Measurements from ENCODE around the gene OXNAD1. TPM values are rescaled to one million over a fixed set of nuclear protein-coding genes. Genes with fewer than 3 reads are reported as not detected.

The OXNAD1 gene
- total and polyA plus RNA-seq, 2 donors (not counting 1 experiment from before 2014, with no cell fraction given), result 6.4 to 10.4 TPM

- Histone ChIP-seq H3K36me3 (ENCODE audit: control insufficient read depth, insufficient read depth, low read length) (no peaks in the 10 kb centered on the region), H3K9ac (ENCODE audit: insufficient read depth, low read length) (no peak overlapping the region), H2AFZ (ENCODE audit: low read length) (no peak overlapping the region), H3K4me1 (ENCODE audit: control insufficient read depth, extremely low read depth, insufficient read depth, low read length) (no peaks in the 10 kb centered on the region), H3K27me3 (ENCODE audit: control insufficient read depth, insufficient read depth, low read length) (no peaks in the 10 kb centered on the region), H3K4me2 (ENCODE audit: extremely low read depth, insufficient read depth, low read length) (no peak overlapping the region), H3K9me3 (ENCODE audit: control insufficient read depth, insufficient read depth, low read depth, low read length) (no peaks in the 10 kb centered on the region), H3K79me2 (ENCODE audit: control insufficient read depth, insufficient read depth, low read length) (no peaks in the 10 kb centered on the region), H4K20me1 (ENCODE audit: control insufficient read depth, extremely low read depth, insufficient read depth, low read length) (no peaks in the 10 kb centered on the region), H3K27ac (ENCODE audit: insufficient read depth, low read length) (no peak overlapping the region), H3K4me3 (replicated peaks in 1 of 4; ENCODE audit: control extremely low read depth in 1 of 4, insufficient read depth in 1 of 4, low read depth in 3 of 4, low read length in 4 of 4) (no peak overlapping the region)
- DNase-seq (ENCODE audit: low read depth in 2 of 2), result no peak
- no peak for TF ChIP-seq EZH2 (IDR thresholded peaks at IDR 0.05; ENCODE audit: low read length, missing control alignments)
- TF ChIP-seq CTCF (conservative IDR thresholded peaks at IDR 0.05 in 1 of 2, IDR thresholded peaks at IDR 0.05 in 1 of 2; ENCODE audit: low read depth in 1 of 2, low read length in 2 of 2), result no peak
These were observed 23.7 kb downstream of the OXNAD1 start for GRCh38 chr3:16288664-16289063.

GRCh38 chr3:16289144-16289889, 24.3 kb downstream of the OXNAD1 start:
- Histone ChIP-seq H3K4me2 (ENCODE audit: extremely low read depth, insufficient read depth, low read length) (no peak overlapping the region), H3K9ac (ENCODE audit: insufficient read depth, low read length) (no peak overlapping the region), H3K4me3 (replicated peaks in 1 of 4; ENCODE audit: control extremely low read depth in 1 of 4, insufficient read depth in 1 of 4, low read depth in 3 of 4, low read length in 4 of 4) (no peak overlapping the region), H3K4me1 (ENCODE audit: control insufficient read depth, extremely low read depth, insufficient read depth, low read length) (no peaks in the 10 kb centered on the region), H3K27ac (ENCODE audit: insufficient read depth, low read length) (no peak overlapping the region), H2AFZ (ENCODE audit: low read length) (no peak overlapping the region), H3K36me3 (ENCODE audit: control insufficient read depth, insufficient read depth, low read length) (no peaks in the 10 kb centered on the region), H4K20me1 (ENCODE audit: control insufficient read depth, extremely low read depth, insufficient read depth, low read length) (no peaks in the 10 kb centered on the region), H3K9me3 (ENCODE audit: control insufficient read depth, insufficient read depth, low read depth, low read length) (no peaks in the 10 kb centered on the region), H3K27me3 (ENCODE audit: control insufficient read depth, insufficient read depth, low read length) (no peaks in the 10 kb centered on the region), H3K79me2 (ENCODE audit: control insufficient read depth, insufficient read depth, low read length) (no peaks in the 10 kb centered on the region)
- TF ChIP-seq CTCF (conservative IDR thresholded peaks at IDR 0.05 in 1 of 2, IDR thresholded peaks at IDR 0.05 in 1 of 2; ENCODE audit: low read depth in 1 of 2, low read length in 2 of 2) (no peak), EZH2 (IDR thresholded peaks at IDR 0.05; ENCODE audit: low read length, missing control alignments) (no peak)
- peak in 1 of 2 donors; percentile 29 for DNase-seq (ENCODE audit: low read depth in 2 of 2)

GRCh38 chr3:16290007-16290826, 25.2 kb downstream of the OXNAD1 start:
- Histone ChIP-seq H3K79me2 (ENCODE audit: control insufficient read depth, insufficient read depth, low read length) (no peaks in the 10 kb centered on the region), H2AFZ (ENCODE audit: low read length) (no peak overlapping the region), H3K4me3 (replicated peaks in 1 of 4; ENCODE audit: control extremely low read depth in 1 of 4, insufficient read depth in 1 of 4, low read depth in 3 of 4, low read length in 4 of 4) (no peak overlapping the region), H3K4me2 (ENCODE audit: extremely low read depth, insufficient read depth, low read length) (no peak overlapping the region), H3K27me3 (ENCODE audit: control insufficient read depth, insufficient read depth, low read length) (no peaks in the 10 kb centered on the region), H4K20me1 (ENCODE audit: control insufficient read depth, extremely low read depth, insufficient read depth, low read length) (no peaks in the 10 kb centered on the region), H3K9ac (ENCODE audit: insufficient read depth, low read length) (no peak overlapping the region), H3K4me1 (ENCODE audit: control insufficient read depth, extremely low read depth, insufficient read depth, low read length) (no peaks in the 10 kb centered on the region), H3K36me3 (ENCODE audit: control insufficient read depth, insufficient read depth, low read length) (no peaks in the 10 kb centered on the region), H3K9me3 (ENCODE audit: control insufficient read depth, insufficient read depth, low read depth, low read length) (no peaks in the 10 kb centered on the region), H3K27ac (ENCODE audit: insufficient read depth, low read length) (no peak overlapping the region)
- peak; percentile 68 to 85 for TF ChIP-seq CTCF (conservative IDR thresholded peaks at IDR 0.05 in 1 of 2, IDR thresholded peaks at IDR 0.05 in 1 of 2; ENCODE audit: low read depth in 1 of 2, low read length in 2 of 2)
- TF ChIP-seq EZH2 (IDR thresholded peaks at IDR 0.05; ENCODE audit: low read length, missing control alignments), result no peak
- peak; percentile 44 to 74 for DNase-seq (ENCODE audit: low read depth in 2 of 2)
